HCT116 (cell line): ENCODE results near the gene APLP1. TPM values are rescaled to one million over a fixed set of nuclear protein-coding genes. Genes with fewer than 3 reads are reported as not detected.

Experiments used
- ATAC-seq: fragments of 200-7000 bp; cut with Tn5 transposase; 2 replicates; pipeline ENCODE4 v1.9.1; 2020; ENCODE audit warnings: mild to moderate bottlenecking, moderate library complexity
- BruUV-seq: library from RNA; stranded (reverse); fragments of 400-500 nt; replicated peaks from 2 replicates; lab custom pipeline; 2021; lab: Mats Ljungman, UMichigan
- CTCF ChIA-PET: fragments of 300-600 bp; sonication (Branson Sonifier 250); formaldehyde crosslinking; loops from one replicate; lab custom pipeline; 2021; ENCODE audit warnings: antibody characterized with exemption; lab: Charles Lee
- POLR2A ChIA-PET: fragments of 300-600, 350-600 bp; sonication (Branson Sonifier 250); formaldehyde crosslinking; loops from one replicate; lab custom pipeline; 2021; ENCODE audit warnings: antibody characterized with exemption; lab: Charles Lee
- RAD21 ChIA-PET, 2 experiments: fragments of 300-600 bp; sonication (Branson Sonifier 250); formaldehyde crosslinking; loops; one replicate each; lab custom pipeline; 2023; ENCODE audit warnings: low total read pairs in 2 of 2; ENCODE audit not compliant: uncharacterized antibody in 2 of 2, unreplicated experiment in 2 of 2, low non-redundant PET in 1 of 2; lab: Charles Lee
- DNase-seq: peaks from one replicate; pipeline ENCODE4 v3.0.0-alpha.2; 2010; ENCODE audit warnings: low read depth, low spot score
- H2AFZ ChIP-seq: fragments of 200-600 bp; shearing (Covaris generic), sonication (generic); 2 replicates; pipeline ENCODE4 v1.6.1; 2017; ENCODE audit warnings: low read depth, mixed run types, mixed read lengths, antibody characterized with exemption, low read length; ENCODE audit not compliant: poor library complexity, severe bottlenecking
- H3K27ac ChIP-seq: 2 replicates; pipeline ENCODE4 v1.5.1; 2012; ENCODE audit warnings: low read depth, low read length
- H3K27me3 ChIP-seq: fragments of 200-600 bp; sonication (generic); 2 replicates; pipeline ENCODE4 v1.6.1; 2016; ENCODE audit warnings: mixed run types, low read length, mixed read lengths; ENCODE audit not compliant: insufficient read depth
- H3K36me3 ChIP-seq, 2 experiments: fragments of 200-500 bp in 1 of 2; fragments of 200-600 bp in 1 of 2; sonication (Bioruptor generic) in 1 of 2; sonication (generic) in 1 of 2; 2 replicates each; pipeline versions ENCODE4 v1.5.1 to v1.6.1; 2014 to 2016; ENCODE audit warnings: low read length in 2 of 2, inconsistent platforms in 1 of 2, mixed read lengths in 1 of 2, mixed run types in 1 of 2; ENCODE audit not compliant: insufficient read depth in 2 of 2, control insufficient read depth in 1 of 2
- H3K4me1 ChIP-seq, 2 experiments: fragments of 200-600 bp in 1 of 2; sonication (generic) in 1 of 2; 2 replicates each; pipeline versions ENCODE4 v1.5.1 to v1.6.1; 2012 to 2017; ENCODE audit warnings: low read length in 2 of 2, inconsistent platforms in 1 of 2, mild to moderate bottlenecking in 1 of 2, mixed read lengths in 1 of 2, mixed run types in 1 of 2, moderate library complexity in 1 of 2; ENCODE audit not compliant: insufficient read depth in 2 of 2, control insufficient read depth in 1 of 2
- H3K4me2 ChIP-seq: fragments of 200-600 bp; sonication (generic); 2 replicates; pipeline ENCODE4 v1.6.1; 2017; ENCODE audit warnings: mixed run types, low read length, mixed read lengths
- H3K4me3 ChIP-seq, 2 experiments: fragments of 200-600 bp in 1 of 2; sonication (generic) in 1 of 2; replicated peaks in 1 of 2; 2 replicates each; pipeline ENCODE4 v1.5.1; 2011 to 2016; ENCODE audit warnings: low read length in 2 of 2, control low read depth in 1 of 2, low read depth in 1 of 2, mild to moderate bottlenecking in 1 of 2, mixed read lengths in 1 of 2, mixed run types in 1 of 2
- H3K79me2 ChIP-seq: fragments of 200-600 bp; sonication (generic); 2 replicates; pipeline ENCODE4 v1.6.1; 2017; ENCODE audit warnings: mild to moderate bottlenecking, mixed run types, low read length, moderate library complexity, mixed read lengths; ENCODE audit not compliant: insufficient read depth
- H3K9ac ChIP-seq: fragments of 200-600 bp; sonication (generic); 2 replicates; pipeline ENCODE4 v1.6.1; 2016; ENCODE audit warnings: low read length, mixed read lengths
- H3K9me2 ChIP-seq: fragments of 200-600 bp; sonication (generic), shearing (Covaris generic); 2 replicates; pipeline ENCODE4 v1.6.1; 2017; ENCODE audit warnings: mixed run types, mild to moderate bottlenecking, moderate library complexity; ENCODE audit not compliant: insufficient read depth
- H3K9me3 ChIP-seq, 2 experiments: fragments of 200-500 bp in 1 of 2; fragments of 200-600 bp in 1 of 2; sonication (Bioruptor generic) in 1 of 2; sonication (generic) in 1 of 2; 2 replicates each; pipeline ENCODE4 v1.6.1; 2014 to 2017; ENCODE audit warnings: low read length in 2 of 2, mixed read lengths in 2 of 2, inconsistent platforms in 1 of 2, low read depth in 1 of 2, mild to moderate bottlenecking in 1 of 2, mixed run types in 1 of 2, moderate library complexity in 1 of 2; ENCODE audit not compliant: control insufficient read depth in 1 of 2, insufficient read depth in 1 of 2
- H4K20me1 ChIP-seq: fragments of 200-600 bp; sonication (generic), shearing (Covaris generic); 2 replicates; pipeline ENCODE4 v1.6.1; 2017; ENCODE audit warnings: mixed run types, mild to moderate bottlenecking, moderate library complexity; ENCODE audit not compliant: insufficient read depth
- CBX3 ChIP-seq: IDR thresholded peaks from 2 replicates; pipeline ENCODE4 v1.6.1; 2012; ENCODE audit warnings: low read depth
- CEBPB ChIP-seq: IDR thresholded peaks from 2 replicates; pipeline ENCODE4 v1.6.1; 2012; ENCODE audit warnings: low read depth
- EGR1 ChIP-seq: IDR thresholded peaks from 2 replicates; pipeline ENCODE4 v1.6.1; 2012; ENCODE audit warnings: low read depth
- POLR2A ChIP-seq: IDR thresholded peaks from 2 replicates; pipeline ENCODE4 v1.7.0; 2011; ENCODE audit warnings: borderline replicate concordance; ENCODE audit not compliant: insufficient read depth, insufficient read length; ENCODE audit errors: extremely low read depth
- REST ChIP-seq: IDR thresholded peaks from 2 replicates; pipeline ENCODE4 v1.6.1; 2012; ENCODE audit warnings: low read depth
- SIN3A ChIP-seq: IDR thresholded peaks from 2 replicates; pipeline ENCODE4 v1.6.1; 2012; ENCODE audit warnings: low read depth
- SP1 ChIP-seq: IDR thresholded peaks from 2 replicates; pipeline ENCODE4 v1.6.1; 2012; ENCODE audit warnings: low read depth
- SRF ChIP-seq: IDR thresholded peaks from 2 replicates; pipeline ENCODE4 v1.6.1; 2012; ENCODE audit warnings: low read depth
- TCF7L2 ChIP-seq: IDR thresholded peaks from 2 replicates; pipeline ENCODE4 v1.7.0; 2011; ENCODE audit warnings: borderline replicate concordance, inconsistent platforms; ENCODE audit not compliant: insufficient read depth, insufficient read length; ENCODE audit errors: extremely low read depth
- intact Hi-C: fragments of 100-400 bp; cut with micrococcal nuclease; formaldehyde crosslinking; loops from 2 replicates; pipeline ENCODE4 v1.10.0; 2022
- total RNA-seq: library from RNA; stranded (reverse); gene quantifications from one replicate; pipeline ENCODE4 v1.2.1, GENCODE V29; 2021; ENCODE audit not compliant: unreplicated experiment
- TF ChIP-seq, protein P1 (sequence below), 3 experiments: fragments of 200-600 bp in 1 of 3; sonication (generic) in 1 of 3; IDR thresholded peaks in 2 of 3; conservative IDR thresholded peaks in 1 of 3; 2 replicates each; pipeline ENCODE4 v1.5.1; 2012 to 2017; ENCODE audit warnings: low read depth in 2 of 3, low read length in 2 of 3, antibody characterized with exemption in 1 of 3, borderline replicate concordance in 1 of 3, control low read depth in 1 of 3, mild to moderate bottlenecking in 1 of 3, mixed read lengths in 1 of 3, mixed run types in 1 of 3, moderate library complexity in 1 of 3; ENCODE audit not compliant: insufficient read depth in 1 of 3
- TF ChIP-seq, protein P2 (sequence below): IDR thresholded peaks from 2 replicates; pipeline ENCODE4 v1.6.1; 2011; ENCODE audit warnings: mild to moderate bottlenecking, low read length, moderate library complexity; ENCODE audit not compliant: insufficient replicate concordance; ENCODE audit errors: extremely low read depth
- TF ChIP-seq, protein P3 (sequence below): IDR thresholded peaks from 2 replicates; pipeline ENCODE4 v1.6.1; 2012

Gene APLP1
- total RNA-seq, 1 experiment from 2014 or later = 41.2 TPM

DNA sequence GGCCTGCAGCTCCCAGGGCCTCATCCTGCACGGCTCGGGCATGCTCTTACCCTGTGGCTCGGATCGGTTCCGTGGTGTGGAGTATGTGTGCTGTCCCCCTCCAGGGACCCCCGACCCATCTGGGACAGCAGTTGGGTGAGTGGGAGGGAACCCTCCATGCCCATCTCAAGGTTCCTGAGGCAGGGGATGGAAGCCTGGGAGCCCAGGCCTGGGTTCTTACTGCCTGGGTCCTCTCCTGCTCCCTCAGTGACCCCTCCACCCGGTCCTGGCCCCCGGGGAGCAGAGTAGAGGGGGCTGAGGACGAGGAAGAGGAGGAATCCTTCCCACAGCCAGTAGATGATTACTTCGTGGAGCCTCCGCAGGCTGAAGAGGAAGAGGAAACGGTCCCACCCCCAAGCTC, 3.2 kb downstream of the APLP1 start:
- H3K79me2 ChIP-seq = no peaks in the 10 kb centered on the region
- POLR2A ChIA-PET = no interaction called here
- BruUV-seq = no TSS peak
- DNase-seq = no peak
- no peak overlapping the region for H3K9ac ChIP-seq
- H3K9me3 ChIP-seq = no peaks in the 10 kb centered on the region
- TF ChIP-seq EGR1 = no peak
- no peak for TF ChIP-seq TCF7L2
- TF ChIP-seq, protein P1, sequence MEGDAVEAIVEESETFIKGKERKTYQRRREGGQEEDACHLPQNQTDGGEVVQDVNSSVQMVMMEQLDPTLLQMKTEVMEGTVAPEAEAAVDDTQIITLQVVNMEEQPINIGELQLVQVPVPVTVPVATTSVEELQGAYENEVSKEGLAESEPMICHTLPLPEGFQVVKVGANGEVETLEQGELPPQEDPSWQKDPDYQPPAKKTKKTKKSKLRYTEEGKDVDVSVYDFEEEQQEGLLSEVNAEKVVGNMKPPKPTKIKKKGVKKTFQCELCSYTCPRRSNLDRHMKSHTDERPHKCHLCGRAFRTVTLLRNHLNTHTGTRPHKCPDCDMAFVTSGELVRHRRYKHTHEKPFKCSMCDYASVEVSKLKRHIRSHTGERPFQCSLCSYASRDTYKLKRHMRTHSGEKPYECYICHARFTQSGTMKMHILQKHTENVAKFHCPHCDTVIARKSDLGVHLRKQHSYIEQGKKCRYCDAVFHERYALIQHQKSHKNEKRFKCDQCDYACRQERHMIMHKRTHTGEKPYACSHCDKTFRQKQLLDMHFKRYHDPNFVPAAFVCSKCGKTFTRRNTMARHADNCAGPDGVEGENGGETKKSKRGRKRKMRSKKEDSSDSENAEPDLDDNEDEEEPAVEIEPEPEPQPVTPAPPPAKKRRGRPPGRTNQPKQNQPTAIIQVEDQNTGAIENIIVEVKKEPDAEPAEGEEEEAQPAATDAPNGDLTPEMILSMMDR (IDR thresholded peaks at IDR 0.05 in 2 of 3, conservative IDR thresholded peaks at IDR 0.05 in 1 of 3; ENCODE audit: borderline replicate concordance in 1 of 3, insufficient read depth in 1 of 3, low read depth in 2 of 3, low read length in 2 of 3) = no peak
- TF ChIP-seq REST = no peak
- TF ChIP-seq SIN3A = no peak
- TF ChIP-seq CEBPB = no peak
- TF ChIP-seq CBX3 = no peak
- TF ChIP-seq POLR2A = no peak
- TF ChIP-seq SRF = no peak
- TF ChIP-seq SP1 = no peak
- TF ChIP-seq, protein P2, sequence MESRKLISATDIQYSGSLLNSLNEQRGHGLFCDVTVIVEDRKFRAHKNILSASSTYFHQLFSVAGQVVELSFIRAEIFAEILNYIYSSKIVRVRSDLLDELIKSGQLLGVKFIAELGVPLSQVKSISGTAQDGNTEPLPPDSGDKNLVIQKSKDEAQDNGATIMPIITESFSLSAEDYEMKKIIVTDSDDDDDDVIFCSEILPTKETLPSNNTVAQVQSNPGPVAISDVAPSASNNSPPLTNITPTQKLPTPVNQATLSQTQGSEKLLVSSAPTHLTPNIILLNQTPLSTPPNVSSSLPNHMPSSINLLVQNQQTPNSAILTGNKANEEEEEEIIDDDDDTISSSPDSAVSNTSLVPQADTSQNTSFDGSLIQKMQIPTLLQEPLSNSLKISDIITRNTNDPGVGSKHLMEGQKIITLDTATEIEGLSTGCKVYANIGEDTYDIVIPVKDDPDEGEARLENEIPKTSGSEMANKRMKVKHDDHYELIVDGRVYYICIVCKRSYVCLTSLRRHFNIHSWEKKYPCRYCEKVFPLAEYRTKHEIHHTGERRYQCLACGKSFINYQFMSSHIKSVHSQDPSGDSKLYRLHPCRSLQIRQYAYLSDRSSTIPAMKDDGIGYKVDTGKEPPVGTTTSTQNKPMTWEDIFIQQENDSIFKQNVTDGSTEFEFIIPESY = no peak
- TF ChIP-seq, protein P3, sequence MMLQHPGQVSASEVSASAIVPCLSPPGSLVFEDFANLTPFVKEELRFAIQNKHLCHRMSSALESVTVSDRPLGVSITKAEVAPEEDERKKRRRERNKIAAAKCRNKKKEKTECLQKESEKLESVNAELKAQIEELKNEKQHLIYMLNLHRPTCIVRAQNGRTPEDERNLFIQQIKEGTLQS = no peak
- TF ChIP-seq, all 23 proteins: peak for 0
- ChIA-PET CTCF (no interaction called here), RAD21 (no interaction called here)
- Histone ChIP-seq H2AFZ (no peak overlapping the region), H3K4me2 (no peak overlapping the region), H3K4me3 (no peak overlapping the region), H3K27ac (no peak overlapping the region), H4K20me1 (no peaks in the 10 kb centered on the region), H3K9me2 (no peaks in the 10 kb centered on the region), H3K27me3 (no peaks in the 10 kb centered on the region), H3K36me3 (no peaks in the 10 kb centered on the region), H3K4me1 (peaks cover 15 to 30% of the 10 kb centered on the region in 2 experiments; a peak in 3 of 4 replicates)
- ATAC-seq = no peak
- intact Hi-C loops = no loop called here
